Nephron progenitor cell (in vitro differentiated cells): ENCODE data around the gene CDC14B.

Experiments
- DNase-seq: peaks from one replicate; pipeline ENCODE4 v3.0.0; 2021
- H3K27ac Mint-ChIP-seq: 2 replicates; pipeline ENCODE4 v1.8.0; 2021; ENCODE audit warnings: mild to moderate bottlenecking, moderate library complexity, mixed read lengths
- H3K27me3 Mint-ChIP-seq: 2 replicates; pipeline ENCODE4 v1.8.0; 2021; ENCODE audit warnings: mild to moderate bottlenecking, low read depth, mixed read lengths; ENCODE audit not compliant: poor library complexity
- H3K36me3 Mint-ChIP-seq: 2 replicates; pipeline ENCODE4 v1.8.0; 2021; ENCODE audit warnings: low read depth, mixed read lengths
- H3K4me1 Mint-ChIP-seq: 2 replicates; pipeline ENCODE4 v1.8.0; 2021; ENCODE audit warnings: mixed read lengths
- H3K4me3 Mint-ChIP-seq: 2 replicates; pipeline ENCODE4 v1.8.0; 2021; ENCODE audit warnings: mild to moderate bottlenecking, moderate library complexity, mixed read lengths
- H3K9me3 Mint-ChIP-seq: 2 replicates; pipeline ENCODE4 v1.8.0; 2021; ENCODE audit warnings: mild to moderate bottlenecking, moderate library complexity, mixed read lengths
- CTCF ChIP-seq: fragments of 200-600 bp; sonication (generic); IDR thresholded peaks from 2 replicates; pipeline ENCODE4 v1.5.0; 2021; ENCODE audit warnings: antibody characterized with exemption

Gene CDC14B

GRCh38 chr9:96651626-96652025, 32.0 kb upstream of the CDC14B start:
- H3K27ac Mint-ChIP-seq, result no peak overlapping the region
- no peak overlapping the region for H3K4me3 Mint-ChIP-seq

GRCh38 chr9:96649620-96650324, 30.1 kb upstream of the CDC14B start:
- H3K4me3 Mint-ChIP-seq, result no peak overlapping the region
- peaks cover 10% of the 10 kb centered on the region for H3K4me1 Mint-ChIP-seq
- H3K27me3 Mint-ChIP-seq, result peaks cover 6% of the 10 kb centered on the region
- no peak for TF ChIP-seq CTCF
- no peaks in the 10 kb centered on the region for H3K9me3 Mint-ChIP-seq
- DNase-seq, result no peak
- no peak overlapping the region for H3K27ac Mint-ChIP-seq
- H3K36me3 Mint-ChIP-seq, result peaks cover 41% of the 10 kb centered on the region

More at GRCh38 chr9:96651626-96652025, 32.0 kb upstream of the CDC14B start:
- peak; percentile 26 for TF ChIP-seq CTCF
- DNase-seq, result no peak
- peaks cover 9% of the 10 kb centered on the region for H3K27me3 Mint-ChIP-seq
- H3K4me1 Mint-ChIP-seq, result peaks cover 15% of the 10 kb centered on the region
- no peaks in the 10 kb centered on the region for H3K9me3 Mint-ChIP-seq
- peaks cover 27% of the 10 kb centered on the region for H3K36me3 Mint-ChIP-seq

GRCh38 chr9:96646081-96646991, 26.7 kb upstream of the CDC14B start:
- DNase-seq, result no peak
- Mint-ChIP-seq H3K27me3 (no peaks in the 10 kb centered on the region), H3K27ac (no peak overlapping the region), H3K4me1 (peaks cover 6% of the 10 kb centered on the region), H3K36me3 (peaks cover 31% of the 10 kb centered on the region), H3K9me3 (no peaks in the 10 kb centered on the region), H3K4me3 (no peak overlapping the region)
- TF ChIP-seq CTCF, result no peak

- TF ChIP-seq CTCF, result no peak
- Mint-ChIP-seq H3K27me3 (no peaks in the 10 kb centered on the region), H3K4me1 (peaks cover 6% of the 10 kb centered on the region), H3K9me3 (no peaks in the 10 kb centered on the region), H3K36me3 (peaks cover 31% of the 10 kb centered on the region), H3K4me3 (no peak overlapping the region), H3K27ac (no peak overlapping the region)
- no peak for DNase-seq
Observed at GRCh38 chr9:96644137-96644536, 24.5 kb upstream of the CDC14B start.

- Mint-ChIP-seq H3K4me1 (no peaks in the 10 kb centered on the region), H3K4me3 (no peak overlapping the region), H3K36me3 (peaks cover 25% of the 10 kb centered on the region), H3K9me3 (no peaks in the 10 kb centered on the region), H3K27ac (no peak overlapping the region), H3K27me3 (no peaks in the 10 kb centered on the region)
- DNase-seq, result no peak
- no peak for TF ChIP-seq CTCF
Observed at GRCh38 chr9:96641514-96641913, 21.9 kb upstream of the CDC14B start.
